ENCODE measurements around the gene BICD1.

Gene BICD1

DNA sequence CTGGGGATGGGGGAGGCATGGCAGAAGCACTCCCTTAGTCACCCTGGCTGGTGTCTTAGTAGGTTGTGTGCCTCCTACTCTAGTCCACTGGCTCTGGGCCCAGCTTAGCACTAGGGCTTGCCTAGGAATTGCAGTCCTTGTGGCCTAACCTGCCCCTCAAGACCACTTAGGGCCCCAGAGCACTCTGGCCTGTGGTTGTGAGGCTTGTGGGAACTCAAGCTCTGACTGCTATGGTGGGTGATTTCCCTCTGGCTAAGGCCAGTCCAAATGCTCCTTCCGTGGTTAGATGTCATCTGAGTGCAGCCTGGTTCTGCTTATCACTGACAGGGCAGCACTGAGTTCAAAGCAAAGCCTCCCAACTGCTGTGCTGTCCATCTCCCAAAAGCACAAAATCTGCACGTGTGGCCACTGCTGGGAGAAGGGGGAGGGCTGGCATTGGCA is 312.9 kb downstream of the BICD1 start:
- Histone ChIP-seq H3K4me1 (ENCODE audit: control insufficient read depth, low read length) (no peaks in the 10 kb centered on the region), H3K79me2 (ENCODE audit: control insufficient read depth, low read length) (no peaks in the 10 kb centered on the region), H3K27ac (ENCODE audit: low read depth, low read length) (no peak overlapping the region), H3K9me3 (ENCODE audit: control insufficient read depth, insufficient read depth, low read length) (no peaks in the 10 kb centered on the region), H3K4me2 (ENCODE audit: low read length) (no peak overlapping the region), H3F3A (ENCODE audit: control insufficient read depth, insufficient read depth) (no peaks in the 10 kb centered on the region), H3K4me3 (ENCODE audit: low read length) (no peak overlapping the region), H3K9me2 (replicated peaks; ENCODE audit: control insufficient read depth, low read length) (no peaks in the 10 kb centered on the region), H3K36me3 (ENCODE audit: control insufficient read depth, low read length) (no peaks in the 10 kb centered on the region), H3K27me3 (ENCODE audit: control insufficient read depth, low read length) (no peaks in the 10 kb centered on the region), H4K20me1 (ENCODE audit: control insufficient read depth, insufficient read depth, low read depth, low read length) (no peaks in the 10 kb centered on the region)
- TF ChIP-seq, protein P1, sequence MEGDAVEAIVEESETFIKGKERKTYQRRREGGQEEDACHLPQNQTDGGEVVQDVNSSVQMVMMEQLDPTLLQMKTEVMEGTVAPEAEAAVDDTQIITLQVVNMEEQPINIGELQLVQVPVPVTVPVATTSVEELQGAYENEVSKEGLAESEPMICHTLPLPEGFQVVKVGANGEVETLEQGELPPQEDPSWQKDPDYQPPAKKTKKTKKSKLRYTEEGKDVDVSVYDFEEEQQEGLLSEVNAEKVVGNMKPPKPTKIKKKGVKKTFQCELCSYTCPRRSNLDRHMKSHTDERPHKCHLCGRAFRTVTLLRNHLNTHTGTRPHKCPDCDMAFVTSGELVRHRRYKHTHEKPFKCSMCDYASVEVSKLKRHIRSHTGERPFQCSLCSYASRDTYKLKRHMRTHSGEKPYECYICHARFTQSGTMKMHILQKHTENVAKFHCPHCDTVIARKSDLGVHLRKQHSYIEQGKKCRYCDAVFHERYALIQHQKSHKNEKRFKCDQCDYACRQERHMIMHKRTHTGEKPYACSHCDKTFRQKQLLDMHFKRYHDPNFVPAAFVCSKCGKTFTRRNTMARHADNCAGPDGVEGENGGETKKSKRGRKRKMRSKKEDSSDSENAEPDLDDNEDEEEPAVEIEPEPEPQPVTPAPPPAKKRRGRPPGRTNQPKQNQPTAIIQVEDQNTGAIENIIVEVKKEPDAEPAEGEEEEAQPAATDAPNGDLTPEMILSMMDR (IDR thresholded peaks at IDR 0.05; ENCODE audit: low read depth, low read length, poor library complexity, severe bottlenecking) = no peak
- no peak for TF ChIP-seq EZH2phosphoT487 (IDR thresholded peaks at IDR 0.05; ENCODE audit: borderline replicate concordance, low read length)

DNA sequence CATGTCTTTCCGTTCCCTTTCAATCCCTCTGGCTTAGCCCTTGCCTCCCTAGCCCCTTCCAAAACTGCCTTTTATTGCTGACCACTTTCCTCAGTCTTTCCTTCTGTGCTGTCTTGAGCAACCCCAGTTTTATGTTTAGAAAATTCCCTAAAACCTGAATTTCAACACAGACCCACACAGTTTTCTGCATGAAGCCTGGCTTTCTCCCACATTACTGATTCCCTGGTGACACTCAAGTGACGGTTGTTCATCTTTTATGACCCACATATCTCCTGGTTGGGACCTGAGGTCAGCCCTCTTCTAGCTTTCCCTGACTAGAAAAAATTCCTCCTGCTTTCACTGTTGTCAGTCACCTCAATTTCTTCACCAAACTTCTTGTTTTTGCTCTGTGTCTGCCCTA is 313.7 kb downstream of the BICD1 start:
- H3K27ac ChIP-seq (ENCODE audit: low read depth, low read length) = no peak overlapping the region
- H3K79me2 ChIP-seq (ENCODE audit: control insufficient read depth, low read length) = no peaks in the 10 kb centered on the region
- H3K36me3 ChIP-seq (ENCODE audit: control insufficient read depth, low read length) = no peaks in the 10 kb centered on the region
- no peaks in the 10 kb centered on the region for H4K20me1 ChIP-seq (ENCODE audit: control insufficient read depth, insufficient read depth, low read depth, low read length)
- no peak for TF ChIP-seq EZH2phosphoT487 (IDR thresholded peaks at IDR 0.05; ENCODE audit: borderline replicate concordance, low read length)
- TF ChIP-seq, protein P1 (IDR thresholded peaks at IDR 0.05; ENCODE audit: low read depth, low read length, poor library complexity, severe bottlenecking) = no peak
- no peaks in the 10 kb centered on the region for H3F3A ChIP-seq (ENCODE audit: control insufficient read depth, insufficient read depth)
- H3K9me2 ChIP-seq (replicated peaks; ENCODE audit: control insufficient read depth, low read length) = no peaks in the 10 kb centered on the region
- H3K4me1 ChIP-seq (ENCODE audit: control insufficient read depth, low read length) = no peaks in the 10 kb centered on the region
- no peaks in the 10 kb centered on the region for H3K27me3 ChIP-seq (ENCODE audit: control insufficient read depth, low read length)
- no peaks in the 10 kb centered on the region for H3K9me3 ChIP-seq (ENCODE audit: control insufficient read depth, insufficient read depth, low read length)
- no peak overlapping the region for H3K4me2 ChIP-seq (ENCODE audit: low read length)
- no peak overlapping the region for H3K4me3 ChIP-seq (ENCODE audit: low read length)

DNA sequence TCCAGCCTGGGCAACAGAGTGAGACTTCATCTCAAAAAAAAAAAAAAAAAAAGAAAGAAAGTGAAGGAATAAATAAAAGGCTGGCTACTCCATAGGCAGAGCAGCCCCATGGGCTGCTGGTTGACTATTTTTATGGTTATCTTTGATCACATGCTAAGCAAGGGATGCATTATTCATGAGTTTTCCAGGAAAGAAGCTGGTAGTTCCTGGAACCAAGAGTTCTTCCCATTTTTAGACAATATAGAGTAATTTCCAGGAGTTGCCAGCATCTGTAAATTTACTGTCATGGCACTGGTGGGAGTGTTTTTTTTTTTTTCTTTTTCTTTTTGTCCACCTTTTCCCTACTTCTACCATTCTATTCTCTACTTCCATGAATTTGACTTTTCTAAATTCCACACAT is 316.9 kb downstream of the BICD1 start:
- no peaks in the 10 kb centered on the region for H4K20me1 ChIP-seq (ENCODE audit: control insufficient read depth, insufficient read depth, low read depth, low read length)
- H3K27me3 ChIP-seq (ENCODE audit: control insufficient read depth, low read length) = no peaks in the 10 kb centered on the region
- no peak overlapping the region for H3K27ac ChIP-seq (ENCODE audit: low read depth, low read length)
- no peak overlapping the region for H3K4me2 ChIP-seq (ENCODE audit: low read length)
- H3F3A ChIP-seq (ENCODE audit: control insufficient read depth, insufficient read depth) = no peaks in the 10 kb centered on the region
- no peak overlapping the region for H3K4me3 ChIP-seq (ENCODE audit: low read length)
- H3K9me3 ChIP-seq (ENCODE audit: control insufficient read depth, insufficient read depth, low read length) = no peaks in the 10 kb centered on the region
- H3K36me3 ChIP-seq (ENCODE audit: control insufficient read depth, low read length) = no peaks in the 10 kb centered on the region
- H3K79me2 ChIP-seq (ENCODE audit: control insufficient read depth, low read length) = no peaks in the 10 kb centered on the region
- TF ChIP-seq, protein P1 (IDR thresholded peaks at IDR 0.05; ENCODE audit: low read depth, low read length, poor library complexity, severe bottlenecking) = no peak
- TF ChIP-seq EZH2phosphoT487 (IDR thresholded peaks at IDR 0.05; ENCODE audit: borderline replicate concordance, low read length) = no peak
- no peaks in the 10 kb centered on the region for H3K9me2 ChIP-seq (replicated peaks; ENCODE audit: control insufficient read depth, low read length)
- no peaks in the 10 kb centered on the region for H3K4me1 ChIP-seq (ENCODE audit: control insufficient read depth, low read length)

All from DOHH2 (cell line).